Subcutaneous adipose tissue (tissue), 4 donors: ENCODE measurements around the gene TENT4A. TPM values are rescaled to one million over a fixed set of nuclear protein-coding genes. Genes with fewer than 3 reads are reported as not detected.

ENCODE experiments used
- total RNA-seq, 4 donors: library from RNA; depleted of rRNA; stranded (reverse); fragments of >200 nt; gene quantifications; one replicate each; pipeline ENCODE4 v1.1.0, GENCODE V29; 2016
- TF ChIP-seq, protein P1 (sequence below): fragments of 450-650 bp; IDR thresholded peaks from one replicate; pipeline ENCODE4 v1.5.1; 2016; ENCODE audit warnings: low read depth, mild to moderate bottlenecking, control low read depth, antibody characterized with exemption, moderate library complexity

Gene TENT4A
- total RNA-seq, 4 donors from 2014 or later: 25.3 to 44.6 (median 29.4) TPM

- TF ChIP-seq, protein P1, sequence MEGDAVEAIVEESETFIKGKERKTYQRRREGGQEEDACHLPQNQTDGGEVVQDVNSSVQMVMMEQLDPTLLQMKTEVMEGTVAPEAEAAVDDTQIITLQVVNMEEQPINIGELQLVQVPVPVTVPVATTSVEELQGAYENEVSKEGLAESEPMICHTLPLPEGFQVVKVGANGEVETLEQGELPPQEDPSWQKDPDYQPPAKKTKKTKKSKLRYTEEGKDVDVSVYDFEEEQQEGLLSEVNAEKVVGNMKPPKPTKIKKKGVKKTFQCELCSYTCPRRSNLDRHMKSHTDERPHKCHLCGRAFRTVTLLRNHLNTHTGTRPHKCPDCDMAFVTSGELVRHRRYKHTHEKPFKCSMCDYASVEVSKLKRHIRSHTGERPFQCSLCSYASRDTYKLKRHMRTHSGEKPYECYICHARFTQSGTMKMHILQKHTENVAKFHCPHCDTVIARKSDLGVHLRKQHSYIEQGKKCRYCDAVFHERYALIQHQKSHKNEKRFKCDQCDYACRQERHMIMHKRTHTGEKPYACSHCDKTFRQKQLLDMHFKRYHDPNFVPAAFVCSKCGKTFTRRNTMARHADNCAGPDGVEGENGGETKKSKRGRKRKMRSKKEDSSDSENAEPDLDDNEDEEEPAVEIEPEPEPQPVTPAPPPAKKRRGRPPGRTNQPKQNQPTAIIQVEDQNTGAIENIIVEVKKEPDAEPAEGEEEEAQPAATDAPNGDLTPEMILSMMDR: no peak
Measured at GRCh38 chr5:6718161-6718681, 5.0 kb downstream of the TENT4A start.

GRCh38 chr5:6718718-6719117 is 5.5 kb downstream of the TENT4A start:
- TF ChIP-seq, protein P1: no peak

- TF ChIP-seq, protein P1: no peak
Measured at GRCh38 chr5:6719417-6719816, 6.2 kb downstream of the TENT4A start.

- TF ChIP-seq, protein P1: no peak
Measured at GRCh38 chr5:6719896-6720560, 6.8 kb downstream of the TENT4A start.

DNA sequence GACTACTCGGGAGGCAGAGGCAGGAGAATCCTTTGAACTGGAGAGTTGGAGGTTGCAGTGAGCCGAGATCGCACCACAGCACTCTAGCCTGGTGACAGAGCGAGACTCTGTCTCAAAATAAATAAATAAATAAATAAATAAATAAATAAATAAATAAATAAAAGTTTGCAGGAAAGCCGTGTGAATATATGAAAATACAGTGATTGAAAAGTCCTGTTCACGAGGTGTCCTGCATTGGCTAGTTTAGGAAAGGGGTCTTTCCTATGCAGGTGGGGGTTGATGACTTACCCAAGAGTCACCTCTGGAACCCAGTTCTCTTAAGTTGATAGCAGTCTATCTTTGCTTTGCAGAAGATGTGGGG is 7.3 kb downstream of the TENT4A start:
- TF ChIP-seq, protein P1: no peak

DNA sequence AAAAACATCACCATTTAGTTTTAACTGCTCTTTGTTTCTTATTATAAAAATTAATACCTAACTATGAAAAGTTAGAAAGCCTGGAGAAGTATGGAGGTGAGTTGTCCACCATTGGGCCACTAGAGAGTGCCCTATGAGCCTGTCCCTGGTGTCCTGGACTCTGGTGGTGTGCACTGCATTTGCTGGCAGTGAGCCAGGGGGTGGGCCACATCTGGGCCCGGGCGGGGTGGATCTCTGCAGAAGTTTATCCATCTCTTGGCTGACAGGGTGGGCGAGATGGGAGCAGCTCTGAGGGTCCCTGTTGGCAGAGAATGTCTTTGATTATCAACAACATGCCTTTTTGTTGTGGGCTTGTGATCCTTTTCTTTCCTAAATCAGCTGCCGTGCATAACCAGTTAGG is 8.2 kb downstream of the TENT4A start:
- TF ChIP-seq, protein P1: no peak

DNA sequence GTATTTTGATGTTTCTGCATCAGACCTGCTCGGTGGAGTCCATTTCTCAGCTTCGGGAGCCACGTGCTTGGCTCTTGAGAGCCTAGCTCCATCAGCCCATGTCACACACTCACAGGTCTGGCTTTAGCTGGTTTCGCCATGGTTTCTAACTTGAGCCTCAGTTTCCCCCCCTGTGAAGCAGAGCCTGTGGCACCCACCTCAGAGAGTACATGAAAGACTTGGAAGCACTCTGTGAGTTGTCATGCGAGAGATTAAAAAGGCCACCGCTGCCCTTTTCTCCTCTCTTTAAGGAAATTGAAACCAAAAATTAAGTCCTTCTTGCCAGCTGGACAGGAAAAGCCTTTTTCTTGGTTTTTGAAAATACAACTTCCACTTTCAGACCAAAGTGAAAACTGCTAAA is 8.8 kb downstream of the TENT4A start:
- TF ChIP-seq, protein P1: no peak
